Keratinocyte (primary cell): ENCODE measurements around the gene OR51T1. TPM values are rescaled to one million over a fixed set of nuclear protein-coding genes. Genes with fewer than 3 reads are reported as not detected.

ENCODE experiments used
- DNase-seq: peaks from one replicate; pipeline ENCODE4 v3.0.0-alpha.2; 2011; ENCODE audit warnings: low read depth, missing footprints, low spot score
- FAIRE-seq: peaks from 2 replicates; lab custom pipeline; 2011; peaks lifted over from hg19 to GRCh38; lab: Jason Lieb, UNC
- H2AFZ ChIP-seq: 2 replicates; pipeline ENCODE4 v1.6.0; 2012; ENCODE audit warnings: low read length, control low read depth, inconsistent platforms; ENCODE audit not compliant: control insufficient read depth
- H3K27ac ChIP-seq: 2 replicates; pipeline ENCODE4 v1.5.1; 2011; ENCODE audit warnings: low read length; ENCODE audit not compliant: control insufficient read depth, insufficient read depth
- H3K27me3 ChIP-seq: 3 replicates; pipeline ENCODE4 v1.6.0; 2011; ENCODE audit warnings: low read length; ENCODE audit not compliant: control insufficient read depth, insufficient read depth; ENCODE audit errors: extremely low read depth
- H3K36me3 ChIP-seq, 2 experiments: 2 replicates in 1 of 2; 3 replicates in 1 of 2; pipeline ENCODE4 v1.5.1; 2011; ENCODE audit warnings: low read length in 2 of 2, mild to moderate bottlenecking in 1 of 2; ENCODE audit not compliant: control insufficient read depth in 2 of 2, insufficient read depth in 2 of 2; ENCODE audit errors: extremely low read depth in 1 of 2
- H3K4me1 ChIP-seq: 3 replicates; pipeline ENCODE4 v1.5.1; 2011; ENCODE audit warnings: low read length; ENCODE audit not compliant: control insufficient read depth, insufficient read depth; ENCODE audit errors: extremely low read depth
- H3K4me2 ChIP-seq: 3 replicates; pipeline ENCODE4 v1.6.0; 2011; ENCODE audit warnings: low read depth, low read length; ENCODE audit not compliant: control insufficient read depth, insufficient read depth; ENCODE audit errors: extremely low read depth
- H3K4me3 ChIP-seq, 3 experiments: fragments of 200-600 bp in 1 of 3; sonication (generic) in 1 of 3; 2 replicates in 2 of 3; 3 replicates in 1 of 3; pipeline ENCODE4 v1.5.1; 2011 to 2016; ENCODE audit warnings: low read length in 3 of 3, mild to moderate bottlenecking in 3 of 3, control low read depth in 2 of 3, inconsistent platforms in 1 of 3, low read depth in 1 of 3, mixed read lengths in 1 of 3, mixed run types in 1 of 3, moderate library complexity in 1 of 3; ENCODE audit not compliant: control insufficient read depth in 2 of 3, insufficient read depth in 2 of 3; ENCODE audit errors: extremely low read depth in 1 of 3
- H3K79me2 ChIP-seq: 2 replicates; pipeline ENCODE4 v1.6.0; 2012; ENCODE audit warnings: low read length; ENCODE audit not compliant: control insufficient read depth, insufficient read depth
- H3K9ac ChIP-seq: 3 replicates; pipeline ENCODE4 v1.6.0; 2011; ENCODE audit warnings: low read length; ENCODE audit not compliant: control insufficient read depth, insufficient read depth; ENCODE audit errors: extremely low read depth
- H3K9me1 ChIP-seq: 3 replicates; pipeline ENCODE4 v1.6.0; 2011; ENCODE audit warnings: low read length; ENCODE audit not compliant: control insufficient read depth, insufficient read depth; ENCODE audit errors: extremely low read depth
- H3K9me3 ChIP-seq: 2 replicates; pipeline ENCODE4 v1.5.1; 2012; ENCODE audit warnings: low read depth, low read length; ENCODE audit not compliant: control insufficient read depth
- H4K20me1 ChIP-seq: 3 replicates; pipeline ENCODE4 v1.6.0; 2011; ENCODE audit warnings: low read length; ENCODE audit not compliant: control insufficient read depth, insufficient read depth; ENCODE audit errors: extremely low read depth
- CTCF ChIP-seq, 3 experiments: IDR thresholded peaks in 1 of 3; conservative IDR thresholded peaks in 1 of 3; optimal IDR thresholded peaks in 1 of 3; 2 replicates in 2 of 3; 3 replicates in 1 of 3; pipeline versions ENCODE3 to v1.5.1; 2011; ENCODE audit warnings: low read length in 3 of 3, mild to moderate bottlenecking in 3 of 3, moderate library complexity in 2 of 3, control low read depth in 1 of 3, inconsistent platforms in 1 of 3; ENCODE audit not compliant: insufficient read depth in 2 of 3; ENCODE audit errors: extremely low read depth in 1 of 3
- EZH2 ChIP-seq: IDR thresholded peaks from one replicate; pipeline ENCODE4 v1.6.1; 2012; ENCODE audit warnings: inconsistent platforms, mild to moderate bottlenecking, low read length, moderate library complexity
- dilution Hi-C: fragments of 300-500 bp; cut with MboI; formaldehyde crosslinking; loops from one replicate; pipeline ENCODE4 v1.7.0; 2020; ENCODE audit warnings: low sequenced_read_pairs; ENCODE audit not compliant: extremely low pct_ligation_motif_present
- polyA plus RNA-seq, 5 experiments: library from polyadenylated mRNA; depleted of rRNA in 3 of 5; stranded (reverse) in 3 of 5; stranded (forward) in 1 of 5; unstranded in 1 of 5; fragments of >200 nt; gene quantifications; 1 replicate in 1 of 5; 2 replicates in 3 of 5; 3 replicates in 1 of 5; pipeline versions ENCODE4 v1.2.1 to v1.2.3, GENCODE V29; 2011 to 2012; ENCODE audit warnings: missing spikeins in 2 of 5, low read depth in 1 of 5, low replicate concordance in 1 of 5

OR51T1 gene
- polyA plus RNA-seq, 1 donor (not counting 4 experiments of a cell fraction or from before 2014, with no cell fraction given), result not detected

- Histone ChIP-seq H3K4me1 (no peaks in the 10 kb centered on the region), H3K9me3 (no peaks in the 10 kb centered on the region), H3K79me2 (no peaks in the 10 kb centered on the region), H2AFZ (no peak overlapping the region), H3K27ac (no peak overlapping the region), H3K9ac (no peak overlapping the region), H4K20me1 (no peaks in the 10 kb centered on the region), H3K4me2 (no peak overlapping the region), H3K4me3 (no peak overlapping the region), H3K36me3 (no peaks in the 10 kb centered on the region), H3K9me1 (no peaks in the 10 kb centered on the region), H3K27me3 (no peaks in the 10 kb centered on the region)
- no peak for TF ChIP-seq CTCF (optimal IDR thresholded peaks at IDR 0.05 in 1 of 3, IDR thresholded peaks at IDR 0.05 in 1 of 3, conservative IDR thresholded peaks at IDR 0.05 in 1 of 3; ENCODE audit: extremely low read depth in 1 of 3, insufficient read depth in 2 of 3, low read length in 3 of 3)
- TF ChIP-seq EZH2, result no peak
- FAIRE-seq, result no peak
- no peak for DNase-seq
- dilution Hi-C loops, result no loop called here
These were observed 19.1 kb upstream of the OR51T1 start for GRCh38 chr11:4862447-4863236.

GRCh38 chr11:4863876-4864275 lies 17.8 kb upstream of the OR51T1 start:
- TF ChIP-seq EZH2 (no peak), CTCF (optimal IDR thresholded peaks at IDR 0.05 in 1 of 3, IDR thresholded peaks at IDR 0.05 in 1 of 3, conservative IDR thresholded peaks at IDR 0.05 in 1 of 3; ENCODE audit: extremely low read depth in 1 of 3, insufficient read depth in 2 of 3, low read length in 3 of 3) (no peak)
- no peaks in the 10 kb centered on the region for H3K36me3 ChIP-seq
- no peak overlapping the region for H2AFZ ChIP-seq
- H3K4me2 ChIP-seq, result no peak overlapping the region
- no peak for DNase-seq
- no peak overlapping the region for H3K9ac ChIP-seq
- no peak overlapping the region for H3K4me3 ChIP-seq
- H3K79me2 ChIP-seq, result no peaks in the 10 kb centered on the region
- no peaks in the 10 kb centered on the region for H3K4me1 ChIP-seq
- FAIRE-seq, result no peak
- no peaks in the 10 kb centered on the region for H3K9me1 ChIP-seq
- no peaks in the 10 kb centered on the region for H3K27me3 ChIP-seq
- no peak overlapping the region for H3K27ac ChIP-seq
- dilution Hi-C loops, result no loop called here
- H3K9me3 ChIP-seq, result no peaks in the 10 kb centered on the region
- H4K20me1 ChIP-seq, result no peaks in the 10 kb centered on the region
